DOHH2 (cell line): ENCODE results near the gene PRDM11.

Source experiments
- CTCF ChIP-seq: fragments of 200-600 bp; sonication (generic); IDR thresholded peaks from one replicate; pipeline ENCODE4 v1.5.1; 2014; ENCODE audit warnings: antibody characterized with exemption, mild to moderate bottlenecking, low read depth, low read length; ENCODE audit not compliant: poor library complexity, severe bottlenecking
- EZH2phosphoT487 ChIP-seq: fragments of 200-600 bp; sonication (generic); IDR thresholded peaks from 2 replicates; pipeline ENCODE4 v1.6.1; 2017; ENCODE audit warnings: borderline replicate concordance, mild to moderate bottlenecking, antibody characterized with exemption, low read length, moderate library complexity, mixed read lengths

DNA sequence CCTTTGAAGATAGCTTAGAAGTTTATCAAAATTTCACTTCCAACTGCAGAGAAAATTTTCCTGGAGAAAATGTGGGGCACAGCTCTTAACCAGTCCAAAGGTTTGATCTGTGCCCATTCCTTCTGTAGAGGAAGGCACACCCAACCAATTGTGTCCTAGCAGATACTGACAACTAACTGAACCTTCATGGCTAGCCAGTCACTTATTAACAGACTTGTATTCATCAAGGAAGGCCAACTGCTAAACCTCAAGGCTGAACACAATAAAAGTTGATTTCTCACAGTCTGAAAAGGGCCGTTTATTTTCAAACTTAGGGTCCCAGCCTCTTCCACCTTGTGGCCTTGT lies 120.2 kb downstream of the PRDM11 start:
- TF ChIP-seq CTCF (no peak), EZH2phosphoT487 (no peak)
